GM18517 (cell line): ENCODE data around the gene ZNF230.

Experiments
- ATAC-seq: cut with Tn5 transposase; IDR thresholded peaks from one replicate; pipeline ENCODE4 v1.9.1; 2021; ENCODE audit warnings: mild to moderate bottlenecking, moderate library complexity; ENCODE audit not compliant: unreplicated experiment

The ZNF230 gene

DNA sequence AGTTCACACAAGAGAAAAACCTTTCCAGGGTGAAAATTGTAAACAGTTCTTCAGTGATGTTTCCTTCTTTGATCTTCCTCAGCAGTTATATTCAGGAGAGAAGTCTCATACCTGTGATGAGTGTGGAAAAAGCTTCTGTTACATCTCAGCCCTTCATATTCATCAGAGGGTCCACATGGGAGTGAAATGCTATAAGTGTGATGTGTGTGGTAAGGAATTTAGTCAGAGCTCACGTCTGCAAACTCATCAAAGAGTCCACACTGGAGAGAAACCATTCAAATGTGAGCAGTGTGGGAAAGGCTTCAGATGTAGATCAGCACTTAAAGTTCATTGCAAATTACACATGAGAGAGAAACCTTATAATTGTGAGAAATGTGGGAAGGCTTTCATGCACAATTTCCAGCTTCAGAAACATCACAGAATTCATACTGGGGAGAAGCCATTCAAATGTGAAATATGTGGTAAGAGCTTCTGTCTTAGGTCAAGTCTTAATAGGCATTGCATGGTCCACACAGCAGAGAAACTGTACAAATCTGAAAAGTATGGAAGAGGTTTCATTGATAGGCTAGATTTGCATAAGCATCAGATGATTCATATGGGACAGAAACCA is 29.3 kb downstream of the ZNF230 start:
- ATAC-seq, result no peak

DNA sequence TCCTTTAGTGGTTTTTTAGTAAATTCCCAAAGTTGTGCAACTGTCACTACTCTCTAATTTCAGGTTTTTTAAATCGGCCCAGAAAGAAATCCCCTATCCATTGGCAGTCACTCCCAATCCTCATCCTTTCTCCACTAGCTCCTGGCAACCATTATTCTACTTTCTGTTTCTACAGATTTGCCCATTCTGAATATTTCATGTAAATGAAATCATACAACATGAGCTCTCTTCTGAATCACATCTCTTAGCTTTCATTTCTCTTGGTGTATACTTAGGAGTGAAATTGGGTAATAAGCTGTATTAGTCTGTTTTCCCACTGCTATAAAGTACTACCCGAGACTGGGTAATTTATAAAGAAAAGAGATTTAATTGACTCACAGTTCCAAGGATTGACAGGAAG is 39.4 kb downstream of the ZNF230 start:
- no peak for ATAC-seq

DNA sequence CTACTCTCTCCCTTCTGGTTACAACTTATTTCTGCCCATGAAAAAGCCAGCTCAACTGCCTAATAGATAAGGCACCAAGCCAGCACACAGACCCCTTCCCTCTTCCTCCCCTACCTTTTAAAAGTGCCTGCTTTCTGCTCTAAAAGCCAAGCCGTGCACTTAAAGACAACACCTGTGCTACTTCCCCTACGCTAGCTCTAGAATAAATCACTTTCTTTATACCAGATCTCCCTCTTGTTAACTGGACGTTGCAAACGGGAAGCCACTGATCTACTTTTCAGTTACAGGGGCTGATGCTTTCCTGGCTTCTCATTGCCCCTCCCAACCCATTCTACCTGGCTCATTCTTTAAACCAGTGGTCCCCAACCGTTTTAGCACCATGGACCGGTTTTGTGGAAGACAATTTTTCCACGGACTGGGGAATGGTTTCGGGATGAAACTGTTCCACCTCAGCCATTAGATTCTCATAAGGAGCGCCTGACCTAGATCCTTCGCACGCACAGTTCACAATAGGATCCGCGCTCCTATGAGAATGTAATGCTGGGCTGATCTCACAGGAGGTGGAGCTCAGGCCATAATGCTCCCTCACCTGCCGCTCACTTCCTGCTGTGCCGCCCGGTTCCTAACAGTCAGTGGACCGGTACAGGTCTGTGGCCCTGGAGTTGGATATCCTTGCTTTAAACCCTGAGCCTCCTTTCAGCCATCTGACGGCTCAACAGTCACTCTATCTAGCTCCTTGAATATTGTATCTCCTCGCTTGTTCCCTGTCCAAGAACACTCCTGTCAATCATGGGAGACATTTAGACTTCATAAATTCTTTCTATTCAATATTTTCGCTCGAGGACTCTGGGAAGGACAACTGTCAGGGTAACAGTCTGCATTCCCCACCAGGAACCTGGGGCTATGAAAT is 48.2 kb downstream of the ZNF230 start:
- ATAC-seq, result no peak

DNA sequence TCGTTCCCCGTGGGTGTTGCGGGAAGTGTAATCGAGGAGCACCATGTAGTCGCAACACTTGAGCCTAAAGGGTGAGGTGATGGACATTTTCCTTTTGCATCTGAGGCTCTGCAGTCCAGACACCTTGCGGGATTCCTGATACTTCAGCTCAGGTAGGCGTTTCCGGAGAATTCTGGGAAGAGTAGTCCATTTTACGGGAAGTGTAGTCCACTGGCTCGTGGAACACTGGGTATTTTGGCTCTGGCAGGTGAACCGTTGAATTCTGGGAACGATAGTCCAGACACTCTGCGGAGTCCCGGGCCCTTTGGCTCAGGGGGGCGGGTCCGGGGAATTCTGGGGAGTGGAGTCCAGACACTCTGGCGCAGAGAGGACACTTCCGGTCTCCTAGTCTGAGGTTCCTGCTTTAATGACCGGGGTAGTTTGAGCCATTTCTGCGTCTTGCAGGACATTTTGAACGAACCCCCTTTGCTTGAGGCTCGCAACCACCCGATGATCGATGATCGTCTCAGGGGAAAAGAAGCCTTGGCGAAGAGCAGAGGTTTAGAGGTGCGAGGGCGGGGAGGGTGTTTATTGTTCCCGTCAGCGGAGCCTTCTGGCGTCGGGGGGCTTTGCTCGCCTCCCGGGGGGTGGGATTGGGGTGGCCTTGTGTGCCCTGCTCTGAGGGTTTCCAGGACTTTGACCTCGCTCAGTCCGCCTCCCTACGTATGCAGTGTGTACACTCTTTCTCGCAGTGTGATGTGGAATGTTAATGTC is 49.1 kb downstream of the ZNF230 start, which contains the start of gene ZNF223:
TSS of gene ZNF223 (plus strand) at position 387 of the 753 bp plus-strand sequence. CDS start 3,141 bp downstream, outside the sequence.
- ATAC-seq, result no peak

DNA sequence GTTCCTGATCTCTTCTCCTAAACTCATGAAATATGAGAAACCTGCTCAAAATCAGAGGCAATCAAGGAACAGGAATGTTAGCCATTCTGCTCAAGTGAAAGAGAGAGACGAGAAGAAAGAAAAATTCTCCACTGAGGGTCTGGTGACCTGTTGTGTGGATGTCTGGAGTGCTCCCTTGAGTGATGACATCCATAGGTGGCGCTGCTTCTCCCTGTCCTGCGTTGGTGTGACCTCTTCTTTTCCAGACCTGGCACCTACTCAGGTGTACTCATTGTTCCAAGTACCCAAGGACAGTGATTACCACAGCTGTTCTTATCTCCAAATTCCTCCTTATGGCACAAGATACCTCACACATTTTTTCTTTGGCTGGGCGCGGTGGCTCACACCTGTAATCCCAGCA is 53.1 kb downstream of the ZNF230 start:
- ATAC-seq, result no peak

DNA sequence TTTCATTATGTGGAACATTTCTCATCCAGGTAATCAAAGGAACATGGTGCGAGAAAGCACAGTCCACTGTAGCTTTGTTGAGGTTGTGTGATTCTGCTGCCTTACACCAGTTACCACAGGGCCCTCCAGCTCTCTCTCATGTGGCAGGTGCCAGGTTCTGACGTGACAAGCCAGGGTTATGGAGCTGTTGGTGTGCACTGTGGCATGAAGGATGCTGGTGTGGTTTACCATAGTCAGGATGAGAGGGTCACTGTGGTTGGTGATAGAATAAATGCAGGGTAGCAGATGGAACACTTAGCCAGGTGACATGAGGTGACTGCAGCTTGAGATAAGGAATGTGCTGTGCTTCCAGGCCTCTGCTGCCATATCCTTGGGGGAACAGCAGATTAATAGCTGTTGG is 56.5 kb downstream of the ZNF230 start:
- no peak for ATAC-seq

DNA sequence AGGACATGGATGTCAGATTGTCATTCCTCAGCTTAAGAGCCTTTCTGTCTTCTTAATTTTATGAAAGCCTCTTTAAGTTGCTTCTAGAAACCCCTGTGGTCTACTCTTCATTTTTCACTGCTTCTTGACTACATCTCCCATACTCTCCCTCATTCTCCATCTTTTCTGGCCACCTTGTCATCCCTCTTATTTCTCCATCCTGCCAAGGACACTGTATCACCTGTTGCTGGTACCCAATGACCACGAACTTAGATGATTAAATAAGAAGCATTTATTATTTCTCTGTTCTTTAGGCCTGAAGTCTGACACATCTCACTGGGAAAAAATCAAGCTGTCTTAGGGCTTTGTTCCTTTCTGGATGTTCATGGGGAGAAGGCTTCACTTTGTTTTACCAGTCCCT is 58.3 kb downstream of the ZNF230 start:
- ATAC-seq, result no peak
